ENCODE data around the gene PRTFDC1.
"Not testable (repeated sequence)": the region's sequence is repeated elsewhere in the genome, so short reads cannot be mapped to it uniquely, and the experiment has no call there.

The PRTFDC1 gene

GRCh38 chr10:24952143-24952706 lies at the start of gene PRTFDC1:
Gene PRTFDC1 (minus strand): TSS chr10:24952606. CDS start chr10:24952575, 31 bp downstream.
- DNase-seq (ENCODE audit: low spot score): no peak

- no peak for DNase-seq (ENCODE audit: low spot score)
Measured at GRCh38 chr10:24998044-24998443, 45.6 kb upstream of the PRTFDC1 start.

- DNase-seq (ENCODE audit: low spot score): no peak
Measured at GRCh38 chr10:24995072-24995471, 42.7 kb upstream of the PRTFDC1 start.

- DNase-seq (ENCODE audit: low spot score): no peak
Measured at GRCh38 chr10:24993237-24993958, 41.0 kb upstream of the PRTFDC1 start.

- no peak for DNase-seq (ENCODE audit: low spot score)
Measured at GRCh38 chr10:24992512-24993133, 40.2 kb upstream of the PRTFDC1 start.

GRCh38 chr10:24991298-24991697 lies 38.9 kb upstream of the PRTFDC1 start:
- no peak for DNase-seq (ENCODE audit: low spot score)

GRCh38 chr10:24989867-24990266 lies 37.5 kb upstream of the PRTFDC1 start:
- DNase-seq (ENCODE audit: low spot score): no peak

GRCh38 chr10:24988831-24989640 lies 36.6 kb upstream of the PRTFDC1 start:
- no peak for DNase-seq (ENCODE audit: low spot score)

- no peak for DNase-seq (ENCODE audit: low spot score)
Measured at GRCh38 chr10:24984906-24985305, 32.5 kb upstream of the PRTFDC1 start.

- DNase-seq (ENCODE audit: low spot score): no peak
Measured at GRCh38 chr10:24983946-24984345, 31.5 kb upstream of the PRTFDC1 start.

GRCh38 chr10:24983130-24983529 lies 30.7 kb upstream of the PRTFDC1 start:
- no peak for DNase-seq (ENCODE audit: low spot score)

GRCh38 chr10:24982319-24983112 lies 30.1 kb upstream of the PRTFDC1 start:
- DNase-seq (ENCODE audit: low spot score): no peak

- no peak for DNase-seq (ENCODE audit: low spot score)
Measured at GRCh38 chr10:24981161-24981710, 28.8 kb upstream of the PRTFDC1 start.

GRCh38 chr10:24979685-24980084 lies 27.3 kb upstream of the PRTFDC1 start:
- no peak for DNase-seq (ENCODE audit: low spot score)

GRCh38 chr10:24974976-24975375 lies 22.6 kb upstream of the PRTFDC1 start:
- peak; percentile 38 for DNase-seq (ENCODE audit: low spot score)

GRCh38 chr10:24973163-24973562 lies 20.8 kb upstream of the PRTFDC1 start:
- DNase-seq (ENCODE audit: low spot score): no peak

- no peak for DNase-seq (ENCODE audit: low spot score)
Measured at GRCh38 chr10:24971374-24971773, 19.0 kb upstream of the PRTFDC1 start.

- DNase-seq (ENCODE audit: low spot score): no peak
Measured at GRCh38 chr10:24969841-24970281, 17.5 kb upstream of the PRTFDC1 start.

GRCh38 chr10:24968951-24969350 lies 16.5 kb upstream of the PRTFDC1 start:
- DNase-seq (ENCODE audit: low spot score): not testable (repeated sequence)

- DNase-seq (ENCODE audit: low spot score): no peak
Measured at GRCh38 chr10:24968349-24968748, 15.9 kb upstream of the PRTFDC1 start.

- DNase-seq (ENCODE audit: low spot score): no peak
Measured at GRCh38 chr10:24966962-24967481, 14.6 kb upstream of the PRTFDC1 start.
